Measurements from ENCODE around the gene CACNA2D3. TPM values are rescaled to one million over a fixed set of nuclear protein-coding genes. Genes with fewer than 3 reads are reported as not detected.

Gene CACNA2D3
- total RNA-seq, 1 donor from 2014 or later, result 17.2 TPM

DNA sequence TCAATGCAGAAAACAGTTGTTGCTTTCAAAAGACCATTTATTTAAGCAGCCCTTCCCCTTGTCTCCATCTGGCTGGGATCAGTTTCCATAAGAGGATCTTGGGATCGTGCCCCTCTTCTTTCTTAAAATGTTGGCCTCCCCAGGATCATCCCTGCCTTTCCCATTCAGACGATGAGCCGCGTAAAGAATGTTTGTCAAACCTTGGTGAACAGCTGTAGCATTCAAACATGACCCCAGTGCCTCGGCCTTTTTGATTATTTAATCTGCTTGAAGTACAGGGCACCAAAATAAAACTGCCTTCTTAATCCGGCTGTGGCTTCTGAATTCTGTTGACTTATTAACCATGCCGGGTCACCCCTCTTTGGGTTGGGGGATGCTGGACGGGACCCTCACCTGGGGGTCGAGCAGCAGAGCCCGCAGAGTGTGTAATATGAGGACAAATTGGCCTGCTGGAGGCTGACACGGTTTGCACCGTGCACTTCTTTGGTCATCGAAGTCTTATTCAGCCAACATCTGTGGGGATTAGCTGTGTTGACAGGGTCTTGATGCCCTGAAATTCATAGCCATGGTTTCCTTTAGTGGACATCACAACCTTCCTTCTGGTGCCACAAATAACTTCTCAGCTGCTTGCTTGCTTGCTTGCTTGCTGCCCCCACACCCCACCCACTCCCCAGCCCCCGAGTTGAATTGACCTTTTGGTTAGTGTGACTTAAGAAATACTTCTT is 805.9 kb downstream of the CACNA2D3 start, which contains the start of gene LRTM1:
Gene LRTM1, minus strand, starts transcription at position 14 of the 725 bp plus-strand sequence. CDS start 148 bp downstream, outside the sequence.
- Histone ChIP-seq H3K36me3 (no peaks in the 10 kb centered on the region), H3K4me1 (no peaks in the 10 kb centered on the region), H3K27me3 (no peaks in the 10 kb centered on the region), H3K9me3 (no peaks in the 10 kb centered on the region), H3K4me3 (no peak within 1 kb of the TSS), H3K27ac (no peak within 1 kb of the TSS)
- TF ChIP-seq POLR2A (IDR thresholded peaks at IDR 0.05), result no peak
- TF ChIP-seq POLR2AphosphoS5 (IDR thresholded peaks at IDR 0.05; ENCODE audit: insufficient read depth in 1 of 2, low read depth in 1 of 2), result no peak
- TF ChIP-seq, protein P1, sequence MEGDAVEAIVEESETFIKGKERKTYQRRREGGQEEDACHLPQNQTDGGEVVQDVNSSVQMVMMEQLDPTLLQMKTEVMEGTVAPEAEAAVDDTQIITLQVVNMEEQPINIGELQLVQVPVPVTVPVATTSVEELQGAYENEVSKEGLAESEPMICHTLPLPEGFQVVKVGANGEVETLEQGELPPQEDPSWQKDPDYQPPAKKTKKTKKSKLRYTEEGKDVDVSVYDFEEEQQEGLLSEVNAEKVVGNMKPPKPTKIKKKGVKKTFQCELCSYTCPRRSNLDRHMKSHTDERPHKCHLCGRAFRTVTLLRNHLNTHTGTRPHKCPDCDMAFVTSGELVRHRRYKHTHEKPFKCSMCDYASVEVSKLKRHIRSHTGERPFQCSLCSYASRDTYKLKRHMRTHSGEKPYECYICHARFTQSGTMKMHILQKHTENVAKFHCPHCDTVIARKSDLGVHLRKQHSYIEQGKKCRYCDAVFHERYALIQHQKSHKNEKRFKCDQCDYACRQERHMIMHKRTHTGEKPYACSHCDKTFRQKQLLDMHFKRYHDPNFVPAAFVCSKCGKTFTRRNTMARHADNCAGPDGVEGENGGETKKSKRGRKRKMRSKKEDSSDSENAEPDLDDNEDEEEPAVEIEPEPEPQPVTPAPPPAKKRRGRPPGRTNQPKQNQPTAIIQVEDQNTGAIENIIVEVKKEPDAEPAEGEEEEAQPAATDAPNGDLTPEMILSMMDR (IDR thresholded peaks at IDR 0.05), result no peak
- intact Hi-C loops (cut with DNase I), result no loop called here
- DNase-seq (ENCODE audit: extremely low spot score in 2 of 2), result no peak

DNA sequence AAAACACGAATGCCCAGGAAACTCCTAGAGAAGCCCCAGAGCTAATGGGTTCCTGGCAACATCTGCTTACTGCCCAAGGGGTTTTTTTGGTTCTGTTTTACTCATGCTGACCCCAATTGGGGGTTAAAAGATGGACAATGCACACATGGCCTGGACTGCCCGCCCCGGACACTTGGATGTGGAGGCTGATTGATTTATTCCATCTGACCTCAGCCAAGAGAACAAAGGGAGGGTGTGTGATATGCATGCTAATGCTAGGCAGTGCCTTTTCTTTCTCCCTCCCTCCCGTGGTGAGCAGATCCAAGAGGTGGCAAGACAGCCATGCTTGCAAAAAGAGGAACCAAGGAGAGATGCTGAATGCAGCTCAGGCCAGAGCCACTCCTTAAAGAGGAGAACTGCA is 808.8 kb downstream of the CACNA2D3 start:
- no peaks in the 10 kb centered on the region for H3K36me3 ChIP-seq
- no peaks in the 10 kb centered on the region for H3K9me3 ChIP-seq
- DNase-seq (ENCODE audit: extremely low spot score in 2 of 2), result no peak
- H3K27ac ChIP-seq, result no peak overlapping the region
- intact Hi-C loops (cut with DNase I), result no loop called here
- TF ChIP-seq, protein P1 (IDR thresholded peaks at IDR 0.05), result no peak
- TF ChIP-seq POLR2A (IDR thresholded peaks at IDR 0.05), result no peak
- TF ChIP-seq POLR2AphosphoS5 (IDR thresholded peaks at IDR 0.05; ENCODE audit: insufficient read depth in 1 of 2, low read depth in 1 of 2), result no peak
- H3K4me1 ChIP-seq, result no peaks in the 10 kb centered on the region
- no peak overlapping the region for H3K4me3 ChIP-seq
- no peaks in the 10 kb centered on the region for H3K27me3 ChIP-seq

DNA sequence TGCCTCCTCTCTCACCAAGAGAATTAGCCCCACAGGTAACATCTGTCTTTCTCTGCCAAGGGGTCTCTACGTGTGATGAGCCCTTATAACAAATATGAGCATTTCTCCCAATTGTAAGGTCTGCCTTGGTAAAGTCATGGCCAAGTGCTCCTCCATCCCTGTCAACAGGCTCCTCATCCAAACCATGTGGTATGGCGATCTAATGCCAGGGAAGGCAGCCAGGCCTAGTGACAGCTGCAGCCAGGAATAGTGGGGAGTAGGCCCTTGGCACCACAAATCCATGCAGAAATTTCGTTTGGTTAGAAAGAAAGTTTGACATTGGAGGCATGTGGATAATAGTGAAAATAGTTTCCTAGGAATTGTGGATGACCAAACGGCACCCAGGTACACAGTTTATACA is 810.3 kb downstream of the CACNA2D3 start:
- no peaks in the 10 kb centered on the region for H3K4me1 ChIP-seq
- intact Hi-C loops (cut with DNase I), result no loop called here
- no peak for TF ChIP-seq POLR2AphosphoS5 (IDR thresholded peaks at IDR 0.05; ENCODE audit: insufficient read depth in 1 of 2, low read depth in 1 of 2)
- no peak for TF ChIP-seq POLR2A (IDR thresholded peaks at IDR 0.05)
- TF ChIP-seq, protein P1 (IDR thresholded peaks at IDR 0.05), result no peak
- H3K9me3 ChIP-seq, result no peaks in the 10 kb centered on the region
- no peaks in the 10 kb centered on the region for H3K36me3 ChIP-seq
- H3K27me3 ChIP-seq, result no peaks in the 10 kb centered on the region
- H3K27ac ChIP-seq, result no peak overlapping the region
- no peak overlapping the region for H3K4me3 ChIP-seq
- no peak for DNase-seq (ENCODE audit: extremely low spot score in 2 of 2)

DNA sequence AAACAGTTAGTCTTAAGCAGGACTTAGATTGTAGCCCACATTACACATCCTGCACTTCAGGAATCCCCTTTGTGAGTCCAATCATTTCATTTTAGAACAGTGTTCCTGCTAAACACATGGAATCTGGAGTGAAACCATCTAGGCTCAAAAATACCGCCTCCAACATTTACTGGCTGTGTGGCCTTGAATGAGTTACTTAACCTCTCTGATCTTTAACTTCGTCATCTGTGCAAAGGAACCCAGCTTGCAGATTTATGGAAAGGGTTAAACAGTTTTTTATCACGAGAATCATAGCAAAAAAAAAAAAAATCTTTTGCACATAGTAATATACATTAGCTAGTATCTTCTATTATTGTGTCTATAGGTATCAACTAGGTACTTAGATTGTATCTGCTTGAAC is 813.5 kb downstream of the CACNA2D3 start:
- no peak overlapping the region for H3K27ac ChIP-seq
- H3K4me3 ChIP-seq, result no peak overlapping the region
- intact Hi-C loops (cut with DNase I), result no loop called here
- H3K9me3 ChIP-seq, result no peaks in the 10 kb centered on the region
- no peak for DNase-seq (ENCODE audit: extremely low spot score in 2 of 2)
- no peaks in the 10 kb centered on the region for H3K36me3 ChIP-seq
- H3K27me3 ChIP-seq, result no peaks in the 10 kb centered on the region
- TF ChIP-seq POLR2AphosphoS5 (IDR thresholded peaks at IDR 0.05; ENCODE audit: insufficient read depth in 1 of 2, low read depth in 1 of 2), result no peak
- TF ChIP-seq, protein P1 (IDR thresholded peaks at IDR 0.05), result no peak
- TF ChIP-seq POLR2A (IDR thresholded peaks at IDR 0.05), result no peak
- no peaks in the 10 kb centered on the region for H3K4me1 ChIP-seq

DNA sequence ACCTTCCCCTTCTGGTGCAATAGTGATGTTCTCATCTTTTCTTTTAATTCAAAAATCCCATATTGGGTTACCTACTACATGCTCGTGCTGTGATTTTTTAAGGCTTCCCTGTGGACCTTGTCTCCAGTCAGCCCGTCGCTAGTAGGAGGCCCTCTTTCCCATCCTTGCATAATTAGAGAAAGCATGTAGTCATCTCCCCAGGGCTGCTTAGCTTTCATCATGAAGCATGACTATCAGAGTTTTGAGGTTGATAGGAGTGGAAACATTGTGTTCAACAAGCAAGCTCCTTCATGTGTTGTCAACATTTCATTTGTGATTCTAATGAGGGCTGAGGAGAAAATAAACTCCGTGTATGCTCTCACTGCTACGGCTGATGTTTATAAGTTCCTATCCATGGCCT is 814.2 kb downstream of the CACNA2D3 start:
- intact Hi-C loops (cut with DNase I), result no loop called here
- no peaks in the 10 kb centered on the region for H3K4me1 ChIP-seq
- no peaks in the 10 kb centered on the region for H3K27me3 ChIP-seq
- H3K27ac ChIP-seq, result no peak overlapping the region
- H3K36me3 ChIP-seq, result no peaks in the 10 kb centered on the region
- no peak for DNase-seq (ENCODE audit: extremely low spot score in 2 of 2)
- no peak overlapping the region for H3K4me3 ChIP-seq
- H3K9me3 ChIP-seq, result no peaks in the 10 kb centered on the region
- TF ChIP-seq, protein P1 (IDR thresholded peaks at IDR 0.05), result no peak
- TF ChIP-seq POLR2AphosphoS5 (IDR thresholded peaks at IDR 0.05; ENCODE audit: insufficient read depth in 1 of 2, low read depth in 1 of 2), result no peak
